Tibial nerve (tissue), 4 donors: ENCODE measurements around the gene CD72.

Experiments used
- CTCF ChIP-seq, 5 experiments: fragments of 200-600 bp in 3 of 5; fragments of 450-650 bp in 2 of 5; sonication (generic) in 3 of 5; IDR thresholded peaks; one replicate each; pipeline ENCODE4 v1.5.1; 2016 to 2019; ENCODE audit warnings: antibody characterized with exemption in 5 of 5, mild to moderate bottlenecking in 3 of 5, moderate library complexity in 2 of 5
- EP300 ChIP-seq, 2 donors: sonication (generic); formaldehyde crosslinking; IDR thresholded peaks; one replicate each; pipeline ENCODE4 v1.6.1; 2017; ENCODE audit warnings: antibody characterized with exemption in 2 of 2, mild to moderate bottlenecking in 1 of 2
- POLR2A ChIP-seq, 2 donors: fragments of 450-650 bp; IDR thresholded peaks; one replicate each; pipeline ENCODE4 v1.6.1; 2017; ENCODE audit warnings: antibody characterized with exemption in 2 of 2, mild to moderate bottlenecking in 2 of 2, moderate library complexity in 2 of 2

GRCh38 chr9:35618325-35618727, at the start of gene CD72:
- no peak for TF ChIP-seq CTCF (IDR thresholded peaks at IDR 0.05)
- TF ChIP-seq POLR2A (IDR thresholded peaks at IDR 0.05) = no peak
- no peak for TF ChIP-seq EP300 (IDR thresholded peaks at IDR 0.05)
